HG03159 (cell line): ENCODE results near the gene LIPT1.
"Not testable (repeated sequence)": the region's sequence is repeated elsewhere in the genome, so short reads cannot be mapped to it uniquely, and the experiment has no call there.

Experiments
- ATAC-seq: cut with Tn5 transposase; IDR thresholded peaks from one replicate; pipeline ENCODE4 v1.9.1; 2021; ENCODE audit warnings: mild to moderate bottlenecking, moderate library complexity; ENCODE audit not compliant: unreplicated experiment

LIPT1 gene

DNA sequence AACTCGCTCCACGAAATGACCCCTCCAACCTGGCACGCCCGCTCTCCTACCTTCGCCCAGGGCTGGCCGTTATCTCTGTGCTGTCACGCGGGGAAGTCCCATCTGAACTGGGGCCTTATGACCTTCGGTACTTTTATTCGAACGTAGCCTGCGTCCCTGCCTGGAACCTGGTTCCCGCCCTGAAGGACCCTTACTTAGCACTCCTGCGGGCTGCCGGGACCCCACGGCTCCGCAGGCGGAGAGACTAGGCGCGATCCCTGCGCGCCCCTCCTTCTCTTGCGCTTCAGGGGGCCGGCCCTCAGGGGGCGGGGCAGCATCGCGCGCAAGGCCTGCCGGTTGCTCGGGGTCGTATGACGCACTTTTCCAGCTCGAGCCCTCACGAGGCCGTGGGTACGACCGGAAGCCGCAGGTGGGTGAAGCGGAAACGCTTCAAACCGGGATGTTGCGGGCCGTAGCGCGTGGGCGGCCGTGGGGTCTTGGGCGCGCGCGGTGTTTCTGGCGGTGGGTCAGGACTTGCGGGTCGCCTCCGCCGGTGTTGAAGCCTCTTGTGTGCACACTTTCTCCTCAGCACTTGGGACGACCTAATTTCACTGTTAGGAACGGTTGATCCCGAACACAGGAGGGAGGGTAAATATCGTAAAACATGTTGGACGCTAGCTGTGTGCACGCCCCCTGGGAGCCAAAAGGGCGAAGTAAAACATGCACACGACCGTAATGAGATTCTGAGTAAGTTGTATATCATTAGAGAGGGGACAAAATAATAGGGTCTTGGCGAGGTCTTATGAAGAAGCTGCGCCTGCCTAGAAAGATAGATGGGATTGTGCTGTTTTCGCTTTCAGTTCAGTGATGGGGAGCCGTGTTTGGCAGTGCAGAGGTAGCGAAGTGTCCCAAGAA lies at the start of gene LIPT1, which contains the start of gene TSGA10:
Gene LIPT1 (plus strand): TSS at position 325 of the 894 bp plus-strand sequence. CDS start 6,991 bp downstream, outside the sequence.
Gene TSGA10 (minus strand): TSS at position 300 of the 894 bp plus-strand sequence. CDS start 45,503 bp downstream, outside the sequence.
- peak; percentile 98 for ATAC-seq

DNA sequence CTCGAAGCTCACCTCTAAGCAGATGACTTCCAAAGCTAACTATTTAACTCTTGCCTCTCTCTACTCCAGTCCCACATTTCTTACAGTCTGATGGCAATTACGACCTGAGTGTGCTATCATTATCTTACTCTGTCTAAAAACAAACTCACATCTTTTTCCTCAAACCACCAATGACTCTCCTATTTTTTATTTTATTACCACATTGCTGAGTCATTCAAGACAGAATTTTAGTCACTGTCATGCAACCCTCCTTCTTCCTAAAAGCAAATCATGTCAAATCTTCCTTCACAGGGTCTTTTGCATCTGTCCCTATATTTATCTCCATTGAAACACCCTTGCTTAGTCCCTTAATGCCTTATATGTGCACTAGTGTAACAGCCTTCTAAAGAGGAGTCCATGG lies 47.9 kb upstream of the LIPT1 start:
- no peak for ATAC-seq

DNA sequence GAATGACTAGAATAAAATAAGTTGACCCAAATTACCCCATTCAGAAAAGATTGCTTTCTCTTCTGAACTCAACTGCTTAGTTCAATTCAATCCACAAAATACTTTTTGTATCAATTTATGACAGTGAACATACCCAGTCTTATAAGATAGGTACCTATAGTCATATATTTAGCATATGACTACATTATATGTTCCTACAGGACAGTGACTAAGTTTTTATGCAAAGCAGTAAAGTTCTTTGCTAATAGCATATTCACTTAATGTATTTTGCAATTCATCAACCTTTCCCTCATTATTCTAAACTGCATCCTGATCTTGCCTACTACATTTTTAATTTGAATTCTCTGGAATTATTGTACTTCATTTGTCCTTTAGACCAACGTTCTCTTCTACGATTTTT lies 43.5 kb upstream of the LIPT1 start:
- no peak for ATAC-seq

DNA sequence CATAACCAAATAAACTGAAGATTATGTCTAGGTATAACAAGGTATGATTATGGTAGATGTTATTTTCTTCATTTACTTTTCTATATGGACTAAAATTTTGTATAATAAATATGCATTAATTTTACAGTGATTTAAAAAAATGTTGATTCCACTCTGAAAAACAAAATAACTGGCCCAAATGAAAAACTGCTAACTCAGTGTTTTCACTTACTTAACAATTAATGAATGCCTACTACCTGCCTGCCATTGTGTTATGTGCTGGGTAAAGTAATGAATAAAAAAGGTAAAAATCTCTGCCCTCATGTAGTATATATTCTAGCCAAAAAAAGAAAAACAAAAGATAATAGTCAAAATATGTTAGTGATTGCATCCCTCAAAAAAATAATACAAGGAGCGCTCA lies 42.8 kb upstream of the LIPT1 start:
- no peak for ATAC-seq

DNA sequence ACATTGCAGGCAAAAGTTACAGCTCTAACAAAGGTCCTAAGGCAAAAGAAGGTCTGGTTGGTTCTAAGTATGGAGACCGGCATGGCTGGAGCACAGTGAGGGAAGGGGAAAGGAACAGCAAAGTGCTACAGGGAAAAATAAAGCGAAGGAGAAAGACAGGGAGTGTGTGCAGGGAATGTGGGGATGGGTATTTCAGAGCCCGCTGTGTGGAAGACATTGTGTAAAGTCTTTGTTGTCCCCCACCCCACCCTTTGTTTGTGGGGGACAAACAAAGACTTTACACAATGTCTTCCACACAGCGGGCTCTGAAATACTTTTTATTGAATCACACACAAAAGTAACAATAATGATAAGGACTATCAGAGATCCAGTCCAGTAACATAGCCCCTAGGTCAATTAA lies 42.1 kb upstream of the LIPT1 start:
- no peak for ATAC-seq

- no peak for ATAC-seq
Measured at GRCh38 chr2:99127981-99128380, 26.8 kb upstream of the LIPT1 start.

DNA sequence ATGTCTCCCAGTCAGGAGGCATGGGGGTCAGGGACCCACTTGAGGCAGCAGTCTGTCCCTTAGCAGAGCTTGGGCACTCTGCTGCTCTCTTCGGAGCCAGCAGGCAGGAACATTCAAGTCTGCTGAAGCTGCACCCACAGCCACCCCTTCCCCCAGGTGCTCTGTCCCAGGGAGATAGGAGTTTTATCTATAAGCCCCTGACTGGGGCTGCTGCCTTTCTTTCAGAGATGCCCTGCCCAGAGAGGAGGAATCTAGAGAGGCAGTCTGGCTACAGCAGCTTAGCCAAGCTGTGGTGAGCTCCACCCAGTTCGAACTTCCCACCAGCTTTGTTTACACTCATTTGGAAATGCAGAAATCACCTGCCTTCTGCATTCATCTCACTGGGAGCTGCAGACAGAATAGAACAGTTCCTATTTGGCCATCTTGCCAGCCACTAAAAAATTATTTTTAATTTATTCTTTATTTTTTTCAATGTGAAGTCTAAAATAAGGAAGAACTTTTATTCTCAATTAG lies 19.7 kb upstream of the LIPT1 start:
- not testable (repeated sequence) for ATAC-seq

GRCh38 chr2:99139003-99139402 lies 15.8 kb upstream of the LIPT1 start:
- ATAC-seq = no peak

DNA sequence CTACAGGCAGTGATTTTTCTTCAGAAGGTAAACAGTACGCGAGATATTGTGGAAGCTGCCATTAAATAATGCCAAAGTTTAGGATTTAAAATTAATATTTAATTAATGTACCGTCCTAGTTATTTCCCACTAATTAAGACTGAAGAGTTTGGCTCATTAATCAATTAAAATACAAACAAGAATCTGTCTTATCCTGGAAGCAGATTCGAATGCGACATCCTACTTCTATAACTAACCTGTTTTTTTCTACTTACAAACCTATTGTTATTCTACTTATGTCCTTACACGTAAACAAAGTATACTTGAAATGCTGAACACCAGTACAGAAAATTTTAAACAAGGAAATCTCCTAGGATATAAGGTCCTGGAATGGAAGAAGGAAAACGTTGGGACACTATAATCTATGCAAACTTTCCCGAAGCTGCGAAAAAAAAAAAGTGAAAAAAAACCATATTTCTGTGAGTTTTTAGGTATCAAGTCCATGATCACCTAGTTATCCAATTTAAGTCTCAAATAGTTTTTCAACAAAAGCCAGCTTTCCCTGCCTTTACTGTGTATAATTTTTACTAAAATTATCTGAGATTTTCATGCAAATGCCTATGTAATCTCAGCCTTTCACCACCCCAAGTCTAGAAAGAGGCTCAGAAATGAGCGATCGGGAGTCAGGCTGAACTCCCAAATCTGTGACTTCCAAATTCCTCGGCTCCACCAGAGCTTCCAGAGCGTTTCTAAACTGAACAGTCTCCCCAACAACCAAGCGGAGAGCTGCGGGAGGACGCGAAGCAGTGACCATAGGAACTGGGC lies 14.5 kb upstream of the LIPT1 start:
- no peak for ATAC-seq

- ATAC-seq = peak; percentile 26
Measured at GRCh38 chr2:99140860-99141109, 14.0 kb upstream of the LIPT1 start.

GRCh38 chr2:99141110-99142108 lies 13.4 kb upstream of the LIPT1 start, which contains the start of gene C2orf15:
TSS of gene C2orf15 (plus strand) at chr2:99141707. CDS start at chr2:99150559, 8,852 bp downstream.
- peak; percentile 82 for ATAC-seq

DNA sequence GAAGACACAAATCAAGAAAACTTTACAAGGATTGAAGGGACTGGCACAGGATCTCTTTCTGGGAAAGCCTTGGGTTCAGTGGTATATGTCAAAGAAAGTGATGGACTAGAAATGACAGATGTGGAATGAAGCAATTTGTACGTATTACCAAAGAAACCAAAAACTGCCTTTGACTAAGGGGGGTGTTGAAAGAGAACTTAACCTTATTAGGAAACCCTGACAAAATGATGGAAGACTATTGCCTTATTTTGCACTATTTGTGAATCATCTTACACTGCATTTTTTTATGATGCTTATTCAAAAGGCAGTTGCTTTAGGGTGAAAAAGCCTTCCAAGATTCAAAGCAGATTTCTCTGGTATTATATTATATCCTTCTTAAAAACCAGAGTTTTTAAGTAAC lies 4.1 kb upstream of the LIPT1 start:
- ATAC-seq = no peak

GRCh38 chr2:99152199-99152895 lies 2.4 kb upstream of the LIPT1 start:
- no peak for ATAC-seq

DNA sequence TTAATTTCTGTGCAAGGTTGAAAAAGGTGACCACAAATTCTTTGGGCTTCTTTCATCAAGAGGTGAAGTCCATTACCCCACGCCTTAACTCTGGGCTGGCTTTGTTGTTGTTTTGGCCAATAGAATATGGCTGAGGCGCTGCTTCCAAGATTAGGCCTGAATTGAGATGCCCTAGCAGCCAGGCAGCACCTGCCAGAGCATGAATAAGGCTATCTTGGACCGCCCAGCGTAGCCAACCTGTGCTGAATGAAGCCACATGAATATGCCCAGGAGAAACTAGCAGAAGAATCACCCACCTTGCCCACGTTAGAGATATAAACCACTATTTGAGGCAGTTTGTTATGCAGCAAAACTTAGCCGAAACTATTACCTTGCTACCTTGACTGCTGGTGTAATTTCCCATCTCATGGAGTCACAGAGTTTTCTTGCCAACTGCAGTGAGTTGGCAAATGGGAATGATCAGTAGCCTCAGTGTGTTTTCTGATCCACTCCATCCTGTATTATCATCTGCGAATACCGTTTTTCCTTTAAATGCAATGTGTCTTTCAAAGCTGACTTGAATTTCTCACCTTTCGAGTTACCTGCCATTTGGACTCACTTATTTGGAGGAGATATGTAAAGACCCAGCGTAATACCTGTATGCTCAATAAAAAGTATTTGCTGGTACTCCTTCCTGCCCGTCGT lies 704 bp upstream of the LIPT1 start:
- no peak for ATAC-seq

DNA sequence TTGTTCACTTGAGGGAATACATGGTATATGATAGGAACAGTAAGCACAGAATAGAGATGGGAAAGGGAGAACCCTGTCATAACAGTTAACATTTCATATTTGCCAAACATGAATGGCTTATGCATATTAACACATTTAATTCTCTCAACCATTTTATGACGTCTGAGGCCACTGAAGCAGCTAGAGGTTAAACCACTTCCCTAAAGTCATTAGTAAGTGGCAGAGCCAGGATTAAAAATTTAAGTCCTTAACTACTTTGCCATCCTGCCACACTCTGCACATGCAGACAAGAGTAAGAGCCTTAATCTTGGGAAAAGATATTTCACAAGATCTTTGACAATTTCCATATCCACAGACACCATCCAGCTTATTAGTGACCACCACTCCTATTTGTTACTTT lies 2.1 kb downstream of the LIPT1 start:
- ATAC-seq = no peak

GRCh38 chr2:99158599-99158998 lies 3.8 kb downstream of the LIPT1 start:
- ATAC-seq = no peak

- no peak for ATAC-seq
Measured at GRCh38 chr2:99159594-99159993, 4.8 kb downstream of the LIPT1 start.

- no peak for ATAC-seq
Measured at GRCh38 chr2:99166218-99166617, 11.5 kb downstream of the LIPT1 start.

- no peak for ATAC-seq
Measured at GRCh38 chr2:99169534-99169933, 14.8 kb downstream of the LIPT1 start.
